ENCODE results near the gene PADI2. TPM values are rescaled to one million over a fixed set of nuclear protein-coding genes. Genes with fewer than 3 reads are reported as not detected.

The PADI2 gene
- total RNA-seq, 1 donor from 2014 or later = under 0.01 TPM

GRCh38 chr1:17084787-17085186, 34.5 kb downstream of the PADI2 start:
- no peak for DNase-seq (ENCODE audit: low read depth in 2 of 2)

GRCh38 chr1:17082761-17083160, 36.5 kb downstream of the PADI2 start:
- no peak for DNase-seq (ENCODE audit: low read depth in 2 of 2)

GRCh38 chr1:17081439-17081838, 37.8 kb downstream of the PADI2 start:
- DNase-seq (ENCODE audit: low read depth in 2 of 2) = no peak

- DNase-seq (ENCODE audit: low read depth in 2 of 2) = no peak
Measured at GRCh38 chr1:17080880-17081279, 38.4 kb downstream of the PADI2 start.

- no peak for DNase-seq (ENCODE audit: low read depth in 2 of 2)
Measured at GRCh38 chr1:17080085-17080759, 39.0 kb downstream of the PADI2 start.

GRCh38 chr1:17078991-17079868, 40.0 kb downstream of the PADI2 start:
- no peak for DNase-seq (ENCODE audit: low read depth in 2 of 2)

GRCh38 chr1:17075470-17076255, 43.6 kb downstream of the PADI2 start:
- peak in 1 of 2 donors; percentile 7 for DNase-seq (ENCODE audit: low read depth in 2 of 2)

- DNase-seq (ENCODE audit: low read depth in 2 of 2) = no peak
Measured at GRCh38 chr1:17071794-17072193, 47.5 kb downstream of the PADI2 start.

GRCh38 chr1:17070163-17070525, 49.1 kb downstream of the PADI2 start:
- no peak for DNase-seq (ENCODE audit: low read depth in 2 of 2)

- DNase-seq (ENCODE audit: low read depth in 2 of 2) = no peak
Measured at GRCh38 chr1:17069452-17070162, 49.6 kb downstream of the PADI2 start.

- no peak for DNase-seq (ENCODE audit: low read depth in 2 of 2)
Measured at GRCh38 chr1:17068789-17069188, 50.5 kb downstream of the PADI2 start.

GRCh38 chr1:17067465-17068240, 51.6 kb downstream of the PADI2 start:
- no peak for DNase-seq (ENCODE audit: low read depth in 2 of 2)

- DNase-seq (ENCODE audit: low read depth in 2 of 2) = no peak
Measured at GRCh38 chr1:17067069-17067426, 52.2 kb downstream of the PADI2 start.

- DNase-seq (ENCODE audit: low read depth in 2 of 2) = no peak
Measured at GRCh38 chr1:17066361-17067068, 52.7 kb downstream of the PADI2 start.

- DNase-seq (ENCODE audit: low read depth in 2 of 2) = no peak
Measured at GRCh38 chr1:17065666-17066065, 53.6 kb downstream of the PADI2 start.

- DNase-seq (ENCODE audit: low read depth in 2 of 2) = peak in 1 of 2 donors; percentile 13
Measured at GRCh38 chr1:17062751-17063150, 56.5 kb downstream of the PADI2 start.

GRCh38 chr1:17061892-17062291, 57.4 kb downstream of the PADI2 start:
- no peak for DNase-seq (ENCODE audit: low read depth in 2 of 2)

- DNase-seq (ENCODE audit: low read depth in 2 of 2) = no peak
Measured at GRCh38 chr1:17061486-17061885, 57.8 kb downstream of the PADI2 start.

GRCh38 chr1:17060306-17060749, 58.9 kb downstream of the PADI2 start:
- no peak for DNase-seq (ENCODE audit: low read depth in 2 of 2)
